Sigmoid colon (tissue), 4 donors: ENCODE measurements around the gene HADHA.

Experiments
- EP300 ChIP-seq, 4 donors: sonication (generic); formaldehyde crosslinking; IDR thresholded peaks; one replicate each; pipeline ENCODE4 v1.6.1; 2017; ENCODE audit warnings: antibody characterized with exemption in 4 of 4
- POLR2A ChIP-seq, 2 donors: fragments of 450-650 bp; IDR thresholded peaks; one replicate each; pipeline ENCODE4 v1.6.1; 2016; ENCODE audit warnings: antibody characterized with exemption in 2 of 2, mild to moderate bottlenecking in 2 of 2, moderate library complexity in 2 of 2
- POLR2AphosphoS5 ChIP-seq, 4 donors: sonication (generic); formaldehyde crosslinking; IDR thresholded peaks; one replicate each; pipeline ENCODE4 v1.6.1; 2017; ENCODE audit warnings: antibody characterized with exemption in 4 of 4
- TF ChIP-seq, protein P1 (sequence below), 4 experiments: fragments of 450-650 bp in 3 of 4; fragments of 200-600 bp in 1 of 4; IDR thresholded peaks; one replicate each; pipeline ENCODE4 v1.5.1; 2016 to 2019; ENCODE audit warnings: antibody characterized with exemption in 4 of 4, mild to moderate bottlenecking in 3 of 4, moderate library complexity in 2 of 4

- TF ChIP-seq POLR2A (IDR thresholded peaks at IDR 0.05): no peak
- TF ChIP-seq, protein P1, sequence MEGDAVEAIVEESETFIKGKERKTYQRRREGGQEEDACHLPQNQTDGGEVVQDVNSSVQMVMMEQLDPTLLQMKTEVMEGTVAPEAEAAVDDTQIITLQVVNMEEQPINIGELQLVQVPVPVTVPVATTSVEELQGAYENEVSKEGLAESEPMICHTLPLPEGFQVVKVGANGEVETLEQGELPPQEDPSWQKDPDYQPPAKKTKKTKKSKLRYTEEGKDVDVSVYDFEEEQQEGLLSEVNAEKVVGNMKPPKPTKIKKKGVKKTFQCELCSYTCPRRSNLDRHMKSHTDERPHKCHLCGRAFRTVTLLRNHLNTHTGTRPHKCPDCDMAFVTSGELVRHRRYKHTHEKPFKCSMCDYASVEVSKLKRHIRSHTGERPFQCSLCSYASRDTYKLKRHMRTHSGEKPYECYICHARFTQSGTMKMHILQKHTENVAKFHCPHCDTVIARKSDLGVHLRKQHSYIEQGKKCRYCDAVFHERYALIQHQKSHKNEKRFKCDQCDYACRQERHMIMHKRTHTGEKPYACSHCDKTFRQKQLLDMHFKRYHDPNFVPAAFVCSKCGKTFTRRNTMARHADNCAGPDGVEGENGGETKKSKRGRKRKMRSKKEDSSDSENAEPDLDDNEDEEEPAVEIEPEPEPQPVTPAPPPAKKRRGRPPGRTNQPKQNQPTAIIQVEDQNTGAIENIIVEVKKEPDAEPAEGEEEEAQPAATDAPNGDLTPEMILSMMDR (IDR thresholded peaks at IDR 0.05): no peak
- TF ChIP-seq EP300 (IDR thresholded peaks at IDR 0.05): no peak
- no peak for TF ChIP-seq POLR2AphosphoS5 (IDR thresholded peaks at IDR 0.05)
Measured at GRCh38 chr2:26169681-26170414, 74.6 kb downstream of the HADHA start.
